Measurements from ENCODE around the gene SMIM44.

Gene SMIM44

DNA sequence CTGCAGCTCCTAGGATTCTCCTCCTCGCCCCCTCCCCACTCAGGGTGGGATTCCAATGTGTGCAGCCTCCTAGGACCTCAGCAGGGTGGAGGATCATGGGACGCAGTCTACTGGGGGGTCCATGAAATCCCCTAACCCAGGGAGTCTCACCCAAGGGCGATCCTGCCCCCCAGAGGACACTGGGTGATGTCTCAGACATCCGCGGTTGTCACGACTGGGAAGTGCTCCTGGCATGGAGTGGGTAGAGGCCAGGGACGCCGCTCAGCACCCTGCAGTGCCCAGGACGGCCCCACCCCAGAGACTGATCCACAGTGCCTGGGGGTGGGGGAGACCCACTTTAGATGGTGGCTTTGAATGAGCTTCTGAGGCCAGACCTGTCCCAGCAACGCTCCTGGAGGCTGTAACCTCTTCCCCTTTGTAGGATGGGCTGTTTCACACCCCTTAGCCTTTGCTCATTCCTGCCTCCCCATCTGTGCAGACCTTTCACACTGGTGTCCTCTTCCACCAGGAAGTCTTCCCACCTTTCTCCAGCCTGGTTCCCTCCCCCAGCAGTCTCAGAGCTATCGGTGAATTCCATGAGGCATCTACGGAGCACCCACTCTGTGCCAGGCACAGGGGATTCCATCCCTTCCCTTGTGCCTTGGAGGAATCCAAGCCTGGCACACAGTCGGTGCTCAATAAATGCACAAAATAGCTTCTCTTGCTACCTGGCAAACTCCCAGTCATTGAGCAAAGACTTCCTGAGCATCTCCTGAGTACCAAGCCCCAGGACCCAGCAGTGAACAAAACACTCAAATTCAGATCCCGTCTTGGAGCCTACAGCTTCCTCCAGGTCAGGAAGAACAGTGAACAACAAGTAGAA lies 13.4 kb downstream of the SMIM44 start:
- Histone ChIP-seq H3K27me3 (ENCODE audit: control insufficient read depth in 5 of 5, insufficient read depth in 4 of 5, low read length in 5 of 5) (no peaks in the 10 kb centered on the region), H3K4me3 (ENCODE audit: low read depth in 1 of 5, low read length in 5 of 5) (no peak overlapping the region), H3K36me3 (ENCODE audit: control insufficient read depth in 5 of 5, insufficient read depth in 5 of 5, low read length in 5 of 5) (peaks cover 0 to 2% (median 0%) of the 10 kb centered on the region in 5 donors), H3K4me1 (ENCODE audit: control insufficient read depth in 5 of 5, insufficient read depth in 5 of 5, low read length in 5 of 5) (peaks cover 0 to 34% (median 26%) of the 10 kb centered on the region in 5 donors), H3K27ac (ENCODE audit: low read depth, low read length) (no peak overlapping the region), H3K9me3 (ENCODE audit: control insufficient read depth in 5 of 5, low read length in 5 of 5) (no peaks in the 10 kb centered on the region), H3K9ac (ENCODE audit: low read length in 5 of 5) (peak overlapping the region in 1 of 5 donors; percentile 25)

DNA sequence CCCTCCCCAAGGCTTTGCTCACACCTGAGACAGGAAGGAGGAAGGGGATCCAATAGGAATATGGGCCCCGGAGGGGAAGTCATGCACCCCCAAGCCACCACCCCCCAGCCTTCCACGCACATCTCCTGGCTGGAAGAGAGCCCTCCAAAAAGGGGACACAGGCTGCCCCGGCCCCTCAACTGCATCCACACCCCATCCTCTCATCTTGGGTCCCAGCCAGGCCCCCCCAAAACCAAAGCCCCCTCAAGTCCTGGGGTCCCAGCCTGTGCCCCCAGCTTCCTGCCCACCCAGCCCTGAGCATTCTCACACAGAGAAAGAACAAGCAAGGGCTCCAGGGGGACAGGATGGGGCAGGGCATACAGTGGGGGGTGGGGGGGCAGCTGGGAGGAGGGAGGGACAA lies 15.0 kb downstream of the SMIM44 start:
- no peaks in the 10 kb centered on the region for H3K9me3 ChIP-seq (ENCODE audit: control insufficient read depth in 5 of 5, low read length in 5 of 5)
- H3K4me1 ChIP-seq (ENCODE audit: control insufficient read depth in 5 of 5, insufficient read depth in 5 of 5, low read length in 5 of 5) = peaks cover 0 to 35% (median 26%) of the 10 kb centered on the region in 5 donors
- no peak overlapping the region for H3K27ac ChIP-seq (ENCODE audit: low read depth, low read length)
- no peak overlapping the region for H3K4me3 ChIP-seq (ENCODE audit: low read depth in 1 of 5, low read length in 5 of 5)
- H3K27me3 ChIP-seq (ENCODE audit: control insufficient read depth in 5 of 5, insufficient read depth in 4 of 5, low read length in 5 of 5) = no peaks in the 10 kb centered on the region
- H3K9ac ChIP-seq (ENCODE audit: low read length in 5 of 5) = no peak overlapping the region
- H3K36me3 ChIP-seq (ENCODE audit: control insufficient read depth in 5 of 5, insufficient read depth in 5 of 5, low read length in 5 of 5) = peaks cover 0 to 5% (median 2%) of the 10 kb centered on the region in 5 donors

DNA sequence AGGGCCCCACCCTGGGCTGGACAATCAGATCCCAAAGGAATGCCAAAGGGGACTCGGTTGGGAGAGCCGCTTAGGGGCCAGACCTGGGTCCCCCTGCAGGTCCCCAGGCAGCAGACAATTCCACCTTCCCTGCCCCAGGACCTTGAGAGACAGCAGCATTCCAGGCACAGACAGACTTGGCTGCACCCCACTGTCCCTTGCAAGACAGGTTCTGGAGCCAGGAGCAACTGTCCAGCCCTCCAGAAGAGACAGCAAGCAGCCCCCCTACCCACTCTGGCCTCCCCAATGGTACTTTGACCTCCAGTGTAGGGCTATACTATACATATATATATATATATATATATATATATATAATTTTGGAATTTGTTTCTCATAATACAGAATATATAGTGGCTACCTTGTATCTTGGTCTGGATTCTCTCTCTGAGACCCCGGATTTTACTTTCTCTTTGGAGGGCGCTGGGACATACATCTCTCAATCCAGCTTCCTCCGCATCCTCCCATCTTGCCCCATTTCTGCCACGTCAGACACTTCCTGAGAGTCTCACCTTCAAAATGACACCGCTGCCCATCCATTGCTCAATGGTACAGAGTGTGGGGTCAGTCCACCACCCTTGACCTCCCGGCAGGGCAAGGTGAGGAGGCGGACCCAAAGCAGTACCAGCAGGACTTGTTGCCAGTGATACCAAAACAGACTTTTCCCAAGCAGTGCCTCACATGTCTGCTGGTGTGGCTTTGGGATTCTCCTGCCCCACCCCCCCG lies 15.6 kb downstream of the SMIM44 start:
- peaks cover 0 to 35% (median 26%) of the 10 kb centered on the region in 5 donors for H3K4me1 ChIP-seq (ENCODE audit: control insufficient read depth in 5 of 5, insufficient read depth in 5 of 5, low read length in 5 of 5)
- H3K27ac ChIP-seq (ENCODE audit: low read depth, low read length) = no peak overlapping the region

DNA sequence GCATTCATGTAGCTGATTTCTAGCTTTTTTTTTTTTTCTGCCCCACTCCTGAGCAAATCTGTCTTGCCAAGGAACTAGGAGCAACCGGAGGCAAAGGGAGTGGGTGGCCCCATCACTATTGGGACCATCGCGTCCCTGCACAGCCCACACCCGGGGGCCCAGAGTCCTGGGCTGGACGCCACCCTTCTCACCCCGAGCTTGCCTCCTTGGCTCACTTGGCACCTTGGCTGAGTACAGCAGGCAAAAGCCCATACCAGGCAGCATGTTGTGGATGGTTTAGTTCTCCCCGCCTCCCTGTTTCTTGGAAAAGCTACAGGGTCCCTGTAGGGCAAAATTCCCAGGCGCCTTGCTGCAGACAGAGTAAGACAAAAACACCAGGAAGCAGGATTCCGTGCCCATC lies 16.6 kb downstream of the SMIM44 start:
- H3K27me3 ChIP-seq (ENCODE audit: control insufficient read depth in 5 of 5, insufficient read depth in 4 of 5, low read length in 5 of 5) = no peaks in the 10 kb centered on the region
- no peak overlapping the region for H3K27ac ChIP-seq (ENCODE audit: low read depth, low read length)
- peaks cover 0 to 15% (median 10%) of the 10 kb centered on the region in 5 donors for H3K36me3 ChIP-seq (ENCODE audit: control insufficient read depth in 5 of 5, insufficient read depth in 5 of 5, low read length in 5 of 5)
- no peaks in the 10 kb centered on the region for H3K9me3 ChIP-seq (ENCODE audit: control insufficient read depth in 5 of 5, low read length in 5 of 5)
- no peak overlapping the region for H3K9ac ChIP-seq (ENCODE audit: low read length in 5 of 5)
- H3K4me1 ChIP-seq (ENCODE audit: control insufficient read depth in 5 of 5, insufficient read depth in 5 of 5, low read length in 5 of 5) = peaks cover 0 to 32% (median 20%) of the 10 kb centered on the region in 5 donors
- H3K4me3 ChIP-seq (ENCODE audit: low read depth in 1 of 5, low read length in 5 of 5) = no peak overlapping the region

More for the DNA sequence above, 15.6 kb downstream of the SMIM44 start:
- Histone ChIP-seq H3K9ac (ENCODE audit: low read length in 5 of 5) (no peak overlapping the region), H3K4me3 (ENCODE audit: low read depth in 1 of 5, low read length in 5 of 5) (no peak overlapping the region), H3K36me3 (ENCODE audit: control insufficient read depth in 5 of 5, insufficient read depth in 5 of 5, low read length in 5 of 5) (peaks cover 0 to 11% (median 7%) of the 10 kb centered on the region in 5 donors), H3K27me3 (ENCODE audit: control insufficient read depth in 5 of 5, insufficient read depth in 4 of 5, low read length in 5 of 5) (no peaks in the 10 kb centered on the region), H3K9me3 (ENCODE audit: control insufficient read depth in 5 of 5, low read length in 5 of 5) (no peaks in the 10 kb centered on the region)

- H3K27me3 ChIP-seq (ENCODE audit: control insufficient read depth in 5 of 5, insufficient read depth in 4 of 5, low read length in 5 of 5) = no peaks in the 10 kb centered on the region
- peaks cover 0 to 15% (median 13%) of the 10 kb centered on the region in 5 donors for H3K36me3 ChIP-seq (ENCODE audit: control insufficient read depth in 5 of 5, insufficient read depth in 5 of 5, low read length in 5 of 5)
- no peak overlapping the region for H3K4me3 ChIP-seq (ENCODE audit: low read depth in 1 of 5, low read length in 5 of 5)
- no peak overlapping the region for H3K9ac ChIP-seq (ENCODE audit: low read length in 5 of 5)
- peak overlapping the region; percentile 30 for H3K27ac ChIP-seq (ENCODE audit: low read depth, low read length)
- peaks cover 0 to 32% (median 20%) of the 10 kb centered on the region in 5 donors for H3K4me1 ChIP-seq (ENCODE audit: control insufficient read depth in 5 of 5, insufficient read depth in 5 of 5, low read length in 5 of 5)
- no peaks in the 10 kb centered on the region for H3K9me3 ChIP-seq (ENCODE audit: control insufficient read depth in 5 of 5, low read length in 5 of 5)
These were observed 17.7 kb downstream of the SMIM44 start for GRCh38 chr19:3465552-3465951.

GRCh38 chr19:3464587-3465235 lies 18.5 kb downstream of the SMIM44 start:
- no peaks in the 10 kb centered on the region for H3K27me3 ChIP-seq (ENCODE audit: control insufficient read depth in 5 of 5, insufficient read depth in 4 of 5, low read length in 5 of 5)
- H3K9me3 ChIP-seq (ENCODE audit: control insufficient read depth in 5 of 5, low read length in 5 of 5) = no peaks in the 10 kb centered on the region
- peaks cover 0 to 40% (median 24%) of the 10 kb centered on the region in 5 donors for H3K4me1 ChIP-seq (ENCODE audit: control insufficient read depth in 5 of 5, insufficient read depth in 5 of 5, low read length in 5 of 5)
- H3K4me3 ChIP-seq (ENCODE audit: low read depth in 1 of 5, low read length in 5 of 5) = no peak overlapping the region
- peaks cover 0 to 21% (median 13%) of the 10 kb centered on the region in 5 donors for H3K36me3 ChIP-seq (ENCODE audit: control insufficient read depth in 5 of 5, insufficient read depth in 5 of 5, low read length in 5 of 5)
- H3K9ac ChIP-seq (ENCODE audit: low read length in 5 of 5) = no peak overlapping the region
- no peak overlapping the region for H3K27ac ChIP-seq (ENCODE audit: low read depth, low read length)

DNA sequence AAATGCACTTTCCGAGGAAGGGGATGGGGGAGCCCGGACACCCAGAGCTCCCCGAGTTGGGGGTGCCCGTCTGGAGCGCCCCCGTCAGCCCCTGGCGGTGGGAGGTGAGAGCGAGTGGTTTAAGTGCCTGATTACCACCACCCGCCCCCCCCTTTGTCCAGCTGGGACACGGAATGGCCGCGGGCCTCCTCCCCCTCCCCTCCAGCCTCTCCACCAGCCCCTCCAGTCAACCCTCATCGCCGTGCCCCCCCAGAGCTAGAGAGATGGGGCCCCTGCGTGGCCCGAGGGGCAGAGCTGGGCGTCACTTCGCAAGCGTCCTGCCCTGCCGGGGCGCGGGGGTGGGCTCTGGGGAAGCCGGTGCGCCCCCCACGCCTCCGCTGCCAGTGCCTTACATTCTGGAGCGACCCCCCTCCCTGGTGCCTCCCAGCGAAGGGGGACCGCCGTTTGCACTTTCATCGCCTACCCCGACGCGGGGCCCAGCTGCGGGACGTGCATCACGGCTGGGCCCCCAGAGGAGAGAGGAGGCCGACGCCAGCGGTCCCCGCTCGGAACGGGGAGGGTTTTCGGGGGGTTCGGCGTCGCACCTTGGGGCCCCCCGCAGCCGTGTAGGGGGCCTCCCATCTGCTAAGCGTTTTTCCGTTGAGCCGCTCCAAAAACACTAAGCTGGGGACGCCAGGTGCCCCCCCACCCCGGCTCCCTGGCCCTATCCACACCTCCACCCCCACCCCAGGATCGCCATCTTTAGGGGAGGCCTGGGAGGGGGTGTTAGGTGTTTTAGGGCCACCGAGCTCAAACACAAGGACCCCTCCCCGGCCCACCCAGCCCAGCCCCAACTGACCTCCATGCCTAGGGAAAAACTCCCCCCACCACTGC lies 19.3 kb downstream of the SMIM44 start:
- no peak overlapping the region for H3K9ac ChIP-seq (ENCODE audit: low read length in 5 of 5)
- H3K27me3 ChIP-seq (ENCODE audit: control insufficient read depth in 5 of 5, insufficient read depth in 4 of 5, low read length in 5 of 5) = no peaks in the 10 kb centered on the region
- H3K4me3 ChIP-seq (ENCODE audit: low read depth in 1 of 5, low read length in 5 of 5) = no peak overlapping the region
- H3K27ac ChIP-seq (ENCODE audit: low read depth, low read length) = no peak overlapping the region
- H3K4me1 ChIP-seq (ENCODE audit: control insufficient read depth in 5 of 5, insufficient read depth in 5 of 5, low read length in 5 of 5) = peaks cover 0 to 41% (median 32%) of the 10 kb centered on the region in 5 donors
- peaks cover 0 to 22% (median 13%) of the 10 kb centered on the region in 5 donors for H3K36me3 ChIP-seq (ENCODE audit: control insufficient read depth in 5 of 5, insufficient read depth in 5 of 5, low read length in 5 of 5)
- no peaks in the 10 kb centered on the region for H3K9me3 ChIP-seq (ENCODE audit: control insufficient read depth in 5 of 5, low read length in 5 of 5)

- Histone ChIP-seq H3K27ac (ENCODE audit: low read depth, low read length) (no peak overlapping the region), H3K36me3 (ENCODE audit: control insufficient read depth in 5 of 5, insufficient read depth in 5 of 5, low read length in 5 of 5) (peaks cover 0 to 22% (median 13%) of the 10 kb centered on the region in 5 donors), H3K27me3 (ENCODE audit: control insufficient read depth in 5 of 5, insufficient read depth in 4 of 5, low read length in 5 of 5) (no peaks in the 10 kb centered on the region), H3K4me1 (ENCODE audit: control insufficient read depth in 5 of 5, insufficient read depth in 5 of 5, low read length in 5 of 5) (peaks cover 0 to 49% (median 40%) of the 10 kb centered on the region in 5 donors), H3K9me3 (ENCODE audit: control insufficient read depth in 5 of 5, low read length in 5 of 5) (no peaks in the 10 kb centered on the region), H3K4me3 (ENCODE audit: low read depth in 1 of 5, low read length in 5 of 5) (no peak overlapping the region), H3K9ac (ENCODE audit: low read length in 5 of 5) (no peak overlapping the region)
These were observed 20.1 kb downstream of the SMIM44 start for GRCh38 chr19:3462991-3463713.

All from subcutaneous abdominal adipose tissue (tissue), 5 donors.